ENCODE data around the gene PRR5L. TPM values are rescaled to one million over a fixed set of nuclear protein-coding genes. Genes with fewer than 3 reads are reported as not detected.

PRR5L gene
- total and polyA plus RNA-seq, 2 donors (not counting 1 experiment from before 2014, with no cell fraction given): 4.0 to 5.9 TPM

DNA sequence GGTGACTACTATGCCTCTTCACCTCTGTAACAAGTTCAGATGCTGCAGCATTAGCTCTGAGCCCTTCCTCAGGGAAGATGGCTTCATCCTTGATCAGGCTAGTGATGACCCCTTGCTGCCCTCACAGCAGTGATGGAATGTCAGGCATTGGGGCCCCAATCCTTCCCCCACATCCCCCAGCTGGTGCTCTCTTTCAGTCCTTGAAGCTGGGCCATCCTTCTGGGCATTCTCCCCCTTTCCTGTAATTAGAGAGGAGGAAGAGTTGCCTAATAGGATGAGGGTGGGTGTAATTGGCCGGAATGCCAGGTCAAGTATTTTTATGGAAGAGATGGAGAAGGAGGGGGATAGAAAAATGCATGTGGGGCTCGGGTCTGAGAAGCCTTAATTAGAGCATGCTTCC, 151.4 kb downstream of the PRR5L start:
- ChIA-PET CTCF (no interaction called here), POLR2A (no interaction called here)
- Mint-ChIP-seq H3K4me1 (peaks cover 17% of the 10 kb centered on the region), H3K9me3 (ENCODE audit: insufficient read depth) (no peaks in the 10 kb centered on the region), H3K27ac (no peak overlapping the region), H3K4me3 (no peak overlapping the region), H3K27me3 (no peaks in the 10 kb centered on the region)
- Histone ChIP-seq H3K79me2 (ENCODE audit: control insufficient read depth, insufficient read depth, low read length) (no peaks in the 10 kb centered on the region), H3K27me3 (replicated peaks in 1 of 4; ENCODE audit: control extremely low read depth in 1 of 4, control insufficient read depth in 3 of 4, insufficient read depth in 4 of 4, low read length in 3 of 4) (no peaks in the 10 kb centered on the region), H2AFZ (ENCODE audit: insufficient read depth, low read depth, low read length, poor library complexity, severe bottlenecking) (no peak overlapping the region), H3K4me3 (ENCODE audit: control extremely low read depth in 1 of 5, extremely low read depth in 1 of 5, insufficient read depth in 1 of 5, low read depth in 2 of 5, low read length in 4 of 5) (no peak overlapping the region), H3K27ac (ENCODE audit: low read length in 2 of 2) (no peak overlapping the region), H3K4me2 (replicated peaks; ENCODE audit: low read depth, low read length, poor library complexity, severe bottlenecking) (no peak overlapping the region), H4K20me1 (ENCODE audit: control insufficient read depth, insufficient read depth, low read length, poor library complexity, severe bottlenecking) (no peaks in the 10 kb centered on the region), H3K9me3 (ENCODE audit: control extremely low read depth in 1 of 3, control insufficient read depth in 2 of 3, insufficient read depth in 1 of 3, low read length in 2 of 3) (no peaks in the 10 kb centered on the region), H3K9ac (ENCODE audit: low read length) (no peak overlapping the region), H3K36me3 (replicated peaks in 1 of 2; ENCODE audit: control extremely low read depth in 1 of 2, control insufficient read depth in 1 of 2, extremely low read depth in 1 of 2, insufficient read depth in 2 of 2, low read length in 1 of 2) (no peaks in the 10 kb centered on the region), H3K4me1 (ENCODE audit: control insufficient read depth in 2 of 2, insufficient read depth in 2 of 2, low read length in 2 of 2) (peaks cover 17% of the 10 kb centered on the region in 2 donors)
- intact Hi-C loops (cut with micrococcal nuclease): no loop called here
- ATAC-seq (ENCODE audit: low read depth) (no peak), DNase-seq (no peak)
- no peak for TF ChIP-seq EZH2 (IDR thresholded peaks at IDR 0.05; ENCODE audit: borderline replicate concordance, insufficient read depth, low read depth, low read length, poor library complexity, severe bottlenecking)
- TF ChIP-seq, protein P1, sequence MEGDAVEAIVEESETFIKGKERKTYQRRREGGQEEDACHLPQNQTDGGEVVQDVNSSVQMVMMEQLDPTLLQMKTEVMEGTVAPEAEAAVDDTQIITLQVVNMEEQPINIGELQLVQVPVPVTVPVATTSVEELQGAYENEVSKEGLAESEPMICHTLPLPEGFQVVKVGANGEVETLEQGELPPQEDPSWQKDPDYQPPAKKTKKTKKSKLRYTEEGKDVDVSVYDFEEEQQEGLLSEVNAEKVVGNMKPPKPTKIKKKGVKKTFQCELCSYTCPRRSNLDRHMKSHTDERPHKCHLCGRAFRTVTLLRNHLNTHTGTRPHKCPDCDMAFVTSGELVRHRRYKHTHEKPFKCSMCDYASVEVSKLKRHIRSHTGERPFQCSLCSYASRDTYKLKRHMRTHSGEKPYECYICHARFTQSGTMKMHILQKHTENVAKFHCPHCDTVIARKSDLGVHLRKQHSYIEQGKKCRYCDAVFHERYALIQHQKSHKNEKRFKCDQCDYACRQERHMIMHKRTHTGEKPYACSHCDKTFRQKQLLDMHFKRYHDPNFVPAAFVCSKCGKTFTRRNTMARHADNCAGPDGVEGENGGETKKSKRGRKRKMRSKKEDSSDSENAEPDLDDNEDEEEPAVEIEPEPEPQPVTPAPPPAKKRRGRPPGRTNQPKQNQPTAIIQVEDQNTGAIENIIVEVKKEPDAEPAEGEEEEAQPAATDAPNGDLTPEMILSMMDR (IDR thresholded peaks at IDR 0.05): no peak
- WGBS (ENCODE audit: insufficient coverage): 100% methylated on average over 1 of the region's 2 CpGs

DNA sequence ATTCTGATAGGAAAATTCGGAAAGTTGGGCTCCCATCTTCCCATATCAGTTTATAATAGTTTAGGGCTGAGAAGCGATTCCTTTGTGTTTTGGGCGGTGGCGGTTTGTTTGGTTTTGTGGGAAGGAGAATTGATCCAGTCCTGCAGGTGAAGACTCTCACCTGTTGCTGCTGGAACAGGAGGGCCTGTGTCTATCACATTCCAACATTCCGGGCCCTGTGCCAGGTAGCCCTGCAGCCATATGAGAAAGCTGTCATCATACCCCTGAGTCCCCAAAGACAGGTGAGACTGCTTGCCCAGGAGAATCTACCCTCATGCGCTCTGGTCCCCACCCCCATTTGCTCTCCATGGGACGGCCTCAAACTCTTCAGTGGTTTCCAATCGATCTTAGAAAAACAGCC, 151.9 kb downstream of the PRR5L start:
- no peak overlapping the region for H3K27ac Mint-ChIP-seq
- no peaks in the 10 kb centered on the region for H4K20me1 ChIP-seq (ENCODE audit: control insufficient read depth, insufficient read depth, low read length, poor library complexity, severe bottlenecking)
- DNase-seq (no peak), ATAC-seq (ENCODE audit: low read depth) (no peak)
- no peak overlapping the region for H3K4me3 ChIP-seq (ENCODE audit: control extremely low read depth in 1 of 5, extremely low read depth in 1 of 5, insufficient read depth in 1 of 5, low read depth in 2 of 5, low read length in 4 of 5)
- H3K36me3 ChIP-seq (replicated peaks in 1 of 2; ENCODE audit: control extremely low read depth in 1 of 2, control insufficient read depth in 1 of 2, extremely low read depth in 1 of 2, insufficient read depth in 2 of 2, low read length in 1 of 2): no peaks in the 10 kb centered on the region
- TF ChIP-seq EZH2 (IDR thresholded peaks at IDR 0.05; ENCODE audit: borderline replicate concordance, insufficient read depth, low read depth, low read length, poor library complexity, severe bottlenecking): no peak
- TF ChIP-seq, protein P1 (IDR thresholded peaks at IDR 0.05): no peak
- no peaks in the 10 kb centered on the region for H3K27me3 Mint-ChIP-seq
- WGBS (ENCODE audit: insufficient coverage): 78% methylated on average over 4 of the region's 8 CpGs
- no peaks in the 10 kb centered on the region for H3K79me2 ChIP-seq (ENCODE audit: control insufficient read depth, insufficient read depth, low read length)
- H3K4me3 Mint-ChIP-seq: no peak overlapping the region
- no peaks in the 10 kb centered on the region for H3K27me3 ChIP-seq (replicated peaks in 1 of 4; ENCODE audit: control extremely low read depth in 1 of 4, control insufficient read depth in 3 of 4, insufficient read depth in 4 of 4, low read length in 3 of 4)
- H2AFZ ChIP-seq (ENCODE audit: insufficient read depth, low read depth, low read length, poor library complexity, severe bottlenecking): no peak overlapping the region
- H3K4me1 ChIP-seq (ENCODE audit: control insufficient read depth in 2 of 2, insufficient read depth in 2 of 2, low read length in 2 of 2): peaks cover 17% of the 10 kb centered on the region in 2 donors
- intact Hi-C loops (cut with micrococcal nuclease): no loop called here
- ChIA-PET CTCF (no interaction called here), POLR2A (no interaction called here)
- peaks cover 18% of the 10 kb centered on the region for H3K4me1 Mint-ChIP-seq
- H3K4me2 ChIP-seq (replicated peaks; ENCODE audit: low read depth, low read length, poor library complexity, severe bottlenecking): no peak overlapping the region
- no peaks in the 10 kb centered on the region for H3K9me3 Mint-ChIP-seq (ENCODE audit: insufficient read depth)
- no peak overlapping the region for H3K9ac ChIP-seq (ENCODE audit: low read length)
- no peaks in the 10 kb centered on the region for H3K9me3 ChIP-seq (ENCODE audit: control extremely low read depth in 1 of 3, control insufficient read depth in 2 of 3, insufficient read depth in 1 of 3, low read length in 2 of 3)
- H3K27ac ChIP-seq (ENCODE audit: low read length in 2 of 2): no peak overlapping the region
